HepG2 (cell line): Measurements from ENCODE around the gene HSD11B1L. TPM values are rescaled to one million over a fixed set of nuclear protein-coding genes. Genes with fewer than 3 reads are reported as not detected.

Experiments used
- ATAC-seq: fragments of 200-7000 bp; cut with Tn5 transposase; 3 replicates; pipeline ENCODE4 v1.9.1; 2020; ENCODE audit warnings: mild to moderate bottlenecking, moderate library complexity
- BruUV-seq: library from RNA; stranded (reverse); fragments of 400-500 nt; replicated peaks from 2 replicates; lab custom pipeline; 2021; lab: Mats Ljungman, UMichigan
- CTCF ChIA-PET: fragments of 300-600 bp; formaldehyde crosslinking; extraction: SDS; loops from one replicate; lab custom pipeline; 2021; ENCODE audit warnings: low total read pairs, inconsistent platforms, low intra/inter-chr PET ratio; lab: Yijun Ruan, JAX
- POLR2A ChIA-PET: fragments of 350-600 bp; sonication (Branson Sonifier 250); formaldehyde crosslinking; loops from one replicate; lab custom pipeline; 2020; ENCODE audit warnings: antibody characterized with exemption, inconsistent platforms; lab: Yijun Ruan, JAX
- DNase-seq: peaks from one replicate; pipeline ENCODE4 v3.0.0-alpha.2; 2015; ENCODE audit warnings: low spot score
- FAIRE-seq: peaks from 3 replicates; lab custom pipeline; 2011; peaks lifted over from hg19 to GRCh38; lab: Jason Lieb, UNC
- H2AFZ ChIP-seq: one replicate; pipeline ENCODE4 v1.6.1; 2011; ENCODE audit warnings: low read length, inconsistent platforms
- H3K27ac ChIP-seq: fragments of 300-600 bp; 3 replicates; pipeline ENCODE4 v1.8.0; 2011; ENCODE audit warnings: mixed run types, mild to moderate bottlenecking, mixed read lengths, low read length, inconsistent platforms; ENCODE audit not compliant: insufficient read depth; ENCODE audit errors: extremely low read length
- H3K27me3 ChIP-seq, 2 experiments: fragments of 200-600 bp in 1 of 2; 2 replicates in 1 of 2; 3 replicates in 1 of 2; pipeline versions ENCODE4 v1.6.0 to v1.8.0; 2011; ENCODE audit warnings: low read length in 2 of 2, mild to moderate bottlenecking in 2 of 2, moderate library complexity in 2 of 2, inconsistent platforms in 1 of 2; ENCODE audit not compliant: insufficient read depth in 2 of 2, control insufficient read depth in 1 of 2
- H3K36me3 ChIP-seq, 2 experiments: fragments of 200-600 bp in 1 of 2; replicated peaks in 1 of 2; 2 replicates in 1 of 2; 3 replicates in 1 of 2; pipeline versions ENCODE4 v1.5.1 to v1.8.0; 2011; ENCODE audit warnings: low read length in 2 of 2, inconsistent platforms in 1 of 2; ENCODE audit not compliant: insufficient read depth in 2 of 2, control insufficient read depth in 1 of 2
- H3K4me1 ChIP-seq: 2 replicates; pipeline ENCODE4 v1.5.1; 2012; ENCODE audit warnings: low read length, inconsistent platforms; ENCODE audit not compliant: insufficient read depth
- H3K4me2 ChIP-seq: 2 replicates; pipeline ENCODE4 v1.6.0; 2011; ENCODE audit warnings: low read depth, low read length, inconsistent platforms
- H3K4me3 ChIP-seq, 3 experiments: fragments of 200-600 bp in 1 of 3; sonication (generic), shearing (Covaris generic) in 1 of 3; replicated peaks in 1 of 3; 2 replicates each; pipeline ENCODE4 v1.5.1; 2011 to 2016; ENCODE audit warnings: low read length in 3 of 3, inconsistent platforms in 2 of 3, low read depth in 2 of 3, mild to moderate bottlenecking in 2 of 3, control low read depth in 1 of 3, mixed read lengths in 1 of 3; ENCODE audit not compliant: insufficient read depth in 1 of 3
- H3K79me2 ChIP-seq: one replicate; pipeline ENCODE4 v1.6.1; 2011; ENCODE audit warnings: low read length, inconsistent platforms; ENCODE audit not compliant: insufficient read depth
- H3K9ac ChIP-seq: 2 replicates; pipeline ENCODE4 v1.6.0; 2011; ENCODE audit warnings: mild to moderate bottlenecking, low read depth, low read length, inconsistent platforms; ENCODE audit not compliant: insufficient read depth
- H3K9me3 ChIP-seq: 2 replicates; pipeline ENCODE4 v1.5.1; 2012; ENCODE audit warnings: mild to moderate bottlenecking, low read length
- H4K20me1 ChIP-seq: 2 replicates; pipeline ENCODE4 v1.6.0; 2011; ENCODE audit warnings: inconsistent platforms, mild to moderate bottlenecking, low read length, moderate library complexity; ENCODE audit not compliant: insufficient read depth
- BHLHE40 ChIP-seq: IDR thresholded peaks from 2 replicates; pipeline ENCODE4 v1.6.1; 2011; ENCODE audit warnings: low read length, improper control_type of control experiment
- CREBL2 ChIP-seq: sonication (generic); formaldehyde crosslinking; IDR thresholded peaks from 2 replicates; pipeline ENCODE4 v1.8.1; 2023; ENCODE audit warnings: missing genetic modification reagents, mild to moderate bottlenecking, borderline replicate concordance
- FOSL1 ChIP-seq: sonication (generic); formaldehyde crosslinking; IDR thresholded peaks from 2 replicates; pipeline ENCODE4 v1.9.0; 2021; ENCODE audit warnings: missing genetic modification reagents, borderline replicate concordance
- FOXK1 ChIP-seq: sonication (generic); formaldehyde crosslinking; IDR thresholded peaks from 2 replicates; pipeline ENCODE4 v1.4.0; 2020; ENCODE audit warnings: low read depth, missing genetic modification reagents, borderline replicate concordance
- HOXA5 ChIP-seq: sonication (generic); formaldehyde crosslinking; IDR thresholded peaks from 2 replicates; pipeline ENCODE4 v1.4.0; 2020; ENCODE audit warnings: missing genetic modification reagents
- ISL2 ChIP-seq: sonication (generic); formaldehyde crosslinking; IDR thresholded peaks from 2 replicates; pipeline ENCODE4 v1.5.0; 2020; ENCODE audit warnings: missing genetic modification reagents
- PHF8 ChIP-seq: sonication (generic); formaldehyde crosslinking; IDR thresholded peaks from 2 replicates; pipeline ENCODE4 v1.5.0; 2020; ENCODE audit warnings: missing genetic modification reagents
- RARA ChIP-seq: IDR thresholded peaks from 2 replicates; pipeline ENCODE4 v1.6.1; 2016; ENCODE audit warnings: missing genetic modification reagents, missing compliant biosample characterization
- RBM22 ChIP-seq: fragments of 200-400 bp; formaldehyde crosslinking; optimal IDR thresholded peaks from 2 replicates; pipeline ENCODE3; 2017; ENCODE audit warnings: mild to moderate bottlenecking, low read length, moderate library complexity
- SP1 ChIP-seq, 2 experiments: fragments of 450-650 bp in 1 of 2; sonication (generic) in 1 of 2; formaldehyde crosslinking in 1 of 2; IDR thresholded peaks; 2 replicates each; pipeline versions ENCODE4 v1.4.0 to v1.6.1; 2016 to 2020; ENCODE audit warnings: missing genetic modification reagents in 1 of 2
- STAT5B ChIP-seq: sonication (generic); formaldehyde crosslinking; IDR thresholded peaks from 2 replicates; pipeline ENCODE4 v1.4.0; 2020; ENCODE audit warnings: missing genetic modification reagents
- ZFY ChIP-seq: sonication (generic); formaldehyde crosslinking; IDR thresholded peaks from 2 replicates; pipeline ENCODE4 v1.4.0; 2020; ENCODE audit warnings: missing genetic modification reagents
- ZMYM4 ChIP-seq: sonication (generic); formaldehyde crosslinking; IDR thresholded peaks from 2 replicates; pipeline ENCODE4 v1.8.1; 2023; ENCODE audit warnings: mild to moderate bottlenecking, missing genetic modification reagents
- ZNF138 ChIP-seq: sonication (generic); formaldehyde crosslinking; IDR thresholded peaks from 2 replicates; pipeline ENCODE4 v1.5.0; 2020; ENCODE audit warnings: mild to moderate bottlenecking, low read depth, missing genetic modification reagents
- ZNF234 ChIP-seq: sonication (generic); formaldehyde crosslinking; conservative IDR thresholded peaks from 2 replicates; pipeline ENCODE4 v1.5.1; 2020; ENCODE audit warnings: mild to moderate bottlenecking, missing genetic modification reagents
- ZNF317 ChIP-seq: sonication (generic); formaldehyde crosslinking; IDR thresholded peaks from 2 replicates; pipeline ENCODE4 v1.5.0; 2020; ENCODE audit warnings: mild to moderate bottlenecking, missing genetic modification reagents
- ZNF850 ChIP-seq: sonication (generic); formaldehyde crosslinking; conservative IDR thresholded peaks from 2 replicates; pipeline ENCODE4 v1.9.0; 2021; ENCODE audit warnings: mild to moderate bottlenecking, missing genetic modification reagents
- WGBS: methylation state at CpG from one replicate; pipeline ENCODE4 v1.1.6; 2017; ENCODE audit warnings: low lambda C conversion rate; 5-methylcytosine and 5-hydroxymethylcytosine counted together
- in situ Hi-C: cut with HindIII; loops from 2 replicates; pipeline ENCODE4 v1.10.0; 2017; ENCODE audit warnings: low pct_unique_long_range_greater_than_20kb; ENCODE audit not compliant: extremely low pct_ligation_motif_present
- intact Hi-C: fragments of 100-400 bp; cut with micrococcal nuclease; formaldehyde crosslinking; loops from one replicate; pipeline ENCODE4 v1.10.0; 2022; ENCODE audit not compliant: unreplicated experiment
- polyA plus RNA-seq, 8 experiments: library from polyadenylated mRNA; depleted of rRNA in 3 of 8; stranded (reverse) in 7 of 8; unstranded in 1 of 8; fragments of >200 nt; fragmentation: Illumina TruSeq in 4 of 8; extraction: Trizol in 4 of 8; gene quantifications; 2 replicates each; pipeline versions ENCODE4 v1.2.1 to v1.2.3, GENCODE V29; 2011 to 2016; ENCODE audit warnings: low read depth in 4 of 8, missing spikeins in 1 of 8, mixed read lengths in 1 of 8; ENCODE audit not compliant: insufficient read depth in 1 of 8
- total RNA-seq, 5 experiments: library from RNA; depleted of rRNA; stranded (reverse); fragments of >200 nt; fragmentation: Illumina TruSeq; extraction: Trizol; gene quantifications; 2 replicates each; pipeline ENCODE4 v1.2.3, GENCODE V29; 2016; ENCODE audit warnings: low read depth in 1 of 5
- TF ChIP-seq, protein P1 (sequence below): IDR thresholded peaks from 2 replicates; pipeline ENCODE4 v1.6.1; 2016; ENCODE audit warnings: missing compliant biosample characterization, missing genetic modification reagents, borderline replicate concordance
- TF ChIP-seq, protein P2 (sequence below): sonication (generic); formaldehyde crosslinking; IDR thresholded peaks from 2 replicates; pipeline ENCODE4 v1.5.0; 2020; ENCODE audit warnings: missing genetic modification reagents, mild to moderate bottlenecking, borderline replicate concordance
- TF ChIP-seq, protein P3 (sequence below): sonication (generic); formaldehyde crosslinking; IDR thresholded peaks from 2 replicates; pipeline ENCODE4 v1.8.0; 2022; ENCODE audit warnings: mild to moderate bottlenecking, missing genetic modification reagents; ENCODE audit not compliant: insufficient replicate concordance

Gene HSD11B1L
- total and polyA plus RNA-seq, 2 of the 13 experiments (the other 11 are each of a cell fraction or from before 2014, with no cell fraction given), result 2.8 to 3.9 TPM

DNA sequence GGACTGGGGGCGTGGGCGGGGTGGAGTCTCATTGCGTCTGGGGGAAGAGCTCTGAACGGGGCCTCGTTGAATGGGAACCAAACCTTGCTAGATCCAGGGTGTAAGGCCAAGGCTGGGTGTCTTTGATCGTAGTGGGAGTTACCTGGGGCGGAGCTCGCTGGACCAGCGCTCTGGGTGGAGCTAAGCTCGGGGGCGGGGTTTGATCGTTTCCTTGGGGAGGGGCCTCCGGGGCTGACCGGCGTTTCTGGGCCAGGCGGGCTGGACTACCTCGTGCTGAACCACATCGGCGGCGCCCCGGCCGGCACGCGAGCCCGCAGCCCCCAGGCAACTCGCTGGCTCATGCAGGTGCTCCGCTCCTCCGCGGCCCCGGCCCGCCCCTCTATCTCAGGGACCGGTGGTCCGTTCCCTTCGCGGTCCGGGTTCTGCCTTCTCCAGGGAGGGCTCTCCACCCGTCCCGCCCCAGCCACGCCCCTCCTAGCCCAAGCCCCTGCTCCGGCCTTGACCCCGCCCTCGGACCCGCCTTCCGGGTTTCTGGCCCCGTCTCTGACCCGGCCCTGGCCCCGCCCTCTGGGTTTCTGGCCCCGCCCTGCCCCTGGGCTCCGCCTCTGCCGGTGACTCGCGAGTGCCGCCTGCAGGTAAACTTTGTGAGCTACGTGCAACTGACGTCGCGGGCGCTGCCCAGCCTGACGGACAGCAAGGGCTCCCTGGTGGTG, 6.0 kb downstream of the HSD11B1L start:
- Histone ChIP-seq H3K4me2 (peak overlapping the region; percentile 84), H3K36me3 (peaks cover 0 to 5% of the 10 kb centered on the region in 2 experiments; a peak in 2 of 5 replicates), H2AFZ (no peak overlapping the region), H3K4me3 (peak overlapping the region; percentile 66 to 81 (median 66); a peak in 5 of 6 replicates), H4K20me1 (peaks cover 16% of the 10 kb centered on the region; the same call in 1 of the 2 replicates), H3K4me1 (peaks cover 24% of the 10 kb centered on the region), H3K9me3 (no peaks in the 10 kb centered on the region), H3K27me3 (no peaks in the 10 kb centered on the region; a peak in 1 of 5 replicates), H3K9ac (peak overlapping the region; percentile 64), H3K79me2 (peaks cover 17% of the 10 kb centered on the region), H3K27ac (peak overlapping the region; percentile 72)
- in situ Hi-C loops (no loop called here), intact Hi-C loops (loop anchor here (2.0 to 5.0 kb wide), 2 partner anchors 34 to 140 kb away; partner anchors contain the start of genes CATSPERD and LONP1)
- BruUV-seq, result no TSS peak
- POLR2A ChIA-PET, result interaction anchor here (0.7 to 2.2 kb wide), 8 partner anchors 22 to 141 kb away, joined by 3 to 21 read pairs (median 4); partner anchors contain the start of genes CATSPERD, DUS3L, LONP1 and SAFB
- CTCF ChIA-PET, result no interaction called here
- ATAC-seq (peak; percentile 64), FAIRE-seq (peak; percentile 84), DNase-seq (peak; percentile 87)
- WGBS, result 0% methylated on average over 7 of the region's 59 CpGs
- TF ChIP-seq ZFY (CRISPR knock-in tag) (peak; percentile 79), RBM22 (no peak), FOSL1 (CRISPR knock-in tag) (no peak), ZNF138 (CRISPR knock-in tag) (0 out of 2 replicates have a peak, but pooled peaks have one; percentile 36), STAT5B (CRISPR knock-in tag) (no peak), SP1 (IDR thresholded peaks at IDR 0.05) (no peak), SP1 (CRISPR knock-in tag; IDR thresholded peaks at IDR 0.05) (peak; percentile 85), RARA (CRISPR knock-in tag) (peak; percentile 85), ZMYM4 (0 out of 2 replicates have a peak, but pooled peaks have one; percentile 20), ZNF234 (CRISPR knock-in tag) (no peak), PHF8 (CRISPR knock-in tag) (peak; percentile 45; the same call in 1 of the 2 replicates), ISL2 (CRISPR knock-in tag) (no peak), CREBL2 (CRISPR knock-in tag) (peak; percentile 37; the same call in 1 of the 2 replicates), HOXA5 (CRISPR knock-in tag) (peak; percentile 52; the same call in 1 of the 2 replicates), BHLHE40 (peak; percentile 51; the same call in 1 of the 2 replicates), ZNF850 (CRISPR knock-in tag) (no peak), FOXK1 (CRISPR knock-in tag) (no peak), ZNF317 (CRISPR knock-in tag) (0 out of 2 replicates have a peak, but pooled peaks have one; percentile 26)
- TF ChIP-seq, protein P1, sequence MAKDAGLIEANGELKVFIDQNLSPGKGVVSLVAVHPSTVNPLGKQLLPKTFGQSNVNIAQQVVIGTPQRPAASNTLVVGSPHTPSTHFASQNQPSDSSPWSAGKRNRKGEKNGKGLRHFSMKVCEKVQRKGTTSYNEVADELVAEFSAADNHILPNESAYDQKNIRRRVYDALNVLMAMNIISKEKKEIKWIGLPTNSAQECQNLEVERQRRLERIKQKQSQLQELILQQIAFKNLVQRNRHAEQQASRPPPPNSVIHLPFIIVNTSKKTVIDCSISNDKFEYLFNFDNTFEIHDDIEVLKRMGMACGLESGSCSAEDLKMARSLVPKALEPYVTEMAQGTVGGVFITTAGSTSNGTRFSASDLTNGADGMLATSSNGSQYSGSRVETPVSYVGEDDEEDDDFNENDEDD (CRISPR knock-in tag), result no peak
- TF ChIP-seq, protein P2, sequence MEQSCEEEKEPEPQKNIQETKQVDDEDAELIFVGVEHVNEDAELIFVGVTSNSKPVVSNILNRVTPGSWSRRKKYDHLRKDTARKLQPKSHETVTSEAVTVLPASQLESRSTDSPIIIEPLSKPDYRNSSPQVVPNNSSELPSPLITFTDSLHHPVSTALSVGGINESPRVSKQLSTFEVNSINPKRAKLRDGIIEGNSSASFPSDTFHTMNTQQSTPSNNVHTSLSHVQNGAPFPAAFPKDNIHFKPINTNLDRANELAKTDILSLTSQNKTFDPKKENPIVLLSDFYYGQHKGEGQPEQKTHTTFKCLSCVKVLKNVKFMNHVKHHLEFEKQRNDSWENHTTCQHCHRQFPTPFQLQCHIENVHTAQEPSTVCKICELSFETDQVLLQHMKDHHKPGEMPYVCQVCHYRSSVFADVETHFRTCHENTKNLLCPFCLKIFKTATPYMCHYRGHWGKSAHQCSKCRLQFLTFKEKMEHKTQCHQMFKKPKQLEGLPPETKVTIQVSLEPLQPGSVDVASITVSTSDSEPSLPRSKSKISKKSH, result no peak
- TF ChIP-seq, protein P3, sequence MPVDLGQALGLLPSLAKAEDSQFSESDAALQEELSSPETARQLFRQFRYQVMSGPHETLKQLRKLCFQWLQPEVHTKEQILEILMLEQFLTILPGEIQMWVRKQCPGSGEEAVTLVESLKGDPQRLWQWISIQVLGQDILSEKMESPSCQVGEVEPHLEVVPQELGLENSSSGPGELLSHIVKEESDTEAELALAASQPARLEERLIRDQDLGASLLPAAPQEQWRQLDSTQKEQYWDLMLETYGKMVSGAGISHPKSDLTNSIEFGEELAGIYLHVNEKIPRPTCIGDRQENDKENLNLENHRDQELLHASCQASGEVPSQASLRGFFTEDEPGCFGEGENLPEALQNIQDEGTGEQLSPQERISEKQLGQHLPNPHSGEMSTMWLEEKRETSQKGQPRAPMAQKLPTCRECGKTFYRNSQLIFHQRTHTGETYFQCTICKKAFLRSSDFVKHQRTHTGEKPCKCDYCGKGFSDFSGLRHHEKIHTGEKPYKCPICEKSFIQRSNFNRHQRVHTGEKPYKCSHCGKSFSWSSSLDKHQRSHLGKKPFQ, result no peak
